Peyer's patch (tissue), 4 donors: ENCODE results near the gene DDX10. TPM values are rescaled to one million over a fixed set of nuclear protein-coding genes. Genes with fewer than 3 reads are reported as not detected.
A peak's percentile ranks its signal among the peaks of the same experiment; 100 is the strongest.

Source experiments
- DNase-seq, 3 donors: peaks; one replicate each; pipeline ENCODE4 v3.0.0-alpha.2; 2017 to 2019
- H3K27ac ChIP-seq, 4 donors: fragments of 200-600 bp; sonication (generic); one replicate each; pipeline ENCODE4 v1.5.1; 2016 to 2019
- H3K27me3 ChIP-seq, 2 donors: fragments of 200-600 bp; sonication (generic); one replicate each; pipeline ENCODE4 v1.5.1; 2019
- H3K36me3 ChIP-seq, 3 donors: fragments of 200-600 bp; sonication (generic); one replicate each; pipeline ENCODE4 v1.5.1; 2016 to 2019
- H3K4me1 ChIP-seq, 4 donors: fragments of 200-600 bp; sonication (generic); one replicate each; pipeline ENCODE4 v1.5.1; 2016 to 2019
- H3K4me3 ChIP-seq, 4 donors: fragments of 200-600 bp; sonication (generic); 1 replicate in 3 of 4; 2 replicates in 1 of 4; pipeline ENCODE4 v1.5.1; 2016 to 2019; ENCODE audit warnings: mild to moderate bottlenecking in 1 of 4
- H3K9me3 ChIP-seq, 4 donors: fragments of 200-600 bp; sonication (generic); one replicate each; pipeline ENCODE4 v1.5.1; 2016 to 2019; ENCODE audit warnings: mild to moderate bottlenecking in 1 of 4
- POLR2A ChIP-seq, 2 donors: fragments of 450-650 bp; IDR thresholded peaks; one replicate each; pipeline ENCODE4 v1.5.1; 2017; ENCODE audit warnings: antibody characterized with exemption in 2 of 2, mild to moderate bottlenecking in 2 of 2, moderate library complexity in 2 of 2
- total RNA-seq, 4 donors: library from RNA; depleted of rRNA; stranded (reverse); fragments of >200 nt; gene quantifications; one replicate each; pipeline ENCODE4 v1.1.0, GENCODE V29; 2016
- TF ChIP-seq, protein P1 (sequence below), 6 experiments: fragments of 450-650 bp in 4 of 6; fragments of 200-600 bp in 2 of 6; sonication (generic) in 1 of 6; IDR thresholded peaks; one replicate each; pipeline ENCODE4 v1.5.1; 2017 to 2019; ENCODE audit warnings: antibody characterized with exemption in 6 of 6, mild to moderate bottlenecking in 3 of 6, moderate library complexity in 1 of 6

DDX10 gene
- 10 to 100 TPM in 3 of 4 donors, 1 to 10 TPM in 1; 3.9 to 38.0 (median 16.5) TPM for total RNA-seq

DNA sequence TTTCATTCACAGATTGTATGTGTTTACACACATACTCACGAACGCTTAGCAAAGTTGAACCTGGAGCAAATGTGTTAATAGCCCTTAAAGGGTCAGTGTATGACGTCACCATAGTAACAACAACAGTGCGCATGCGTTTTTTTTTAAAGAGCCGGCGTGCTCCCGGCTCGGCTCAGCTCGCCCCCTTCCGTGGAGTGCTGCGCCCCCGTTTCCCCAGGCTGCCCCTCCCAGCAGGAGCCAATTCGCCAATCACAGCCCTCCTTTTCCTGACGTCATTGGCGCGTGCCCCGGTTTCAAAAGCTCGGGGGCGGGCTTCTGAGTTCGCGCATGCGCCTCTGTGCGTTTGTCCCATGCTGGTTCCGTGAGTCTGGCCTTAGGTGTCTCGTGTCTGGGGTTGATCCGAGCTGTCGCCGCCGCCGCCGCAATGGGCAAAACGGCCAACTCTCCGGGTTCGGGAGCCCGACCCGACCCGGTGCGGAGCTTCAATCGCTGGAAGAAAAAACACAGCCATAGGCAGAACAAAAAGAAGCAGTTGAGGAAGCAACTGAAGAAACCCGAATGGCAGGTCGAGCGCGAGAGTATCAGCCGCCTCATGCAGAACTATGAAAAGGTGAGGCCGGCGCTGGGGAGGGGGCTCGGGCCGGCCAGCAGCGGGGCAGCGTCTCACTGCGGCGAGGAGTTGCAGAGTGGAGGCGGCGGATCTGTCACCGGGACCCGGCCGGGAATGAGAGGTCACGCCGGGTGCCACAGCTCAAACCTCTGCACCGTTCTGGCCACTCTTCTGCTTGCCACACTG is at the start of gene DDX10:
TSS of gene DDX10 (plus strand) at position 340 of the 796 bp plus-strand sequence. CDS start at position 425, 85 bp downstream.
- Histone ChIP-seq H3K4me3 (peak within 1 kb of the TSS; percentile 67 to 89 (median 80)), H3K4me1 (peaks cover 0 to 24% (median 5%) of the 10 kb centered on the region in 4 donors), H3K27ac (peak within 1 kb of the TSS; percentile 35 to 74 (median 51)), H3K9me3 (no peaks in the 10 kb centered on the region), H3K36me3 (no peaks in the 10 kb centered on the region), H3K27me3 (no peaks in the 10 kb centered on the region)
- TF ChIP-seq, protein P1, sequence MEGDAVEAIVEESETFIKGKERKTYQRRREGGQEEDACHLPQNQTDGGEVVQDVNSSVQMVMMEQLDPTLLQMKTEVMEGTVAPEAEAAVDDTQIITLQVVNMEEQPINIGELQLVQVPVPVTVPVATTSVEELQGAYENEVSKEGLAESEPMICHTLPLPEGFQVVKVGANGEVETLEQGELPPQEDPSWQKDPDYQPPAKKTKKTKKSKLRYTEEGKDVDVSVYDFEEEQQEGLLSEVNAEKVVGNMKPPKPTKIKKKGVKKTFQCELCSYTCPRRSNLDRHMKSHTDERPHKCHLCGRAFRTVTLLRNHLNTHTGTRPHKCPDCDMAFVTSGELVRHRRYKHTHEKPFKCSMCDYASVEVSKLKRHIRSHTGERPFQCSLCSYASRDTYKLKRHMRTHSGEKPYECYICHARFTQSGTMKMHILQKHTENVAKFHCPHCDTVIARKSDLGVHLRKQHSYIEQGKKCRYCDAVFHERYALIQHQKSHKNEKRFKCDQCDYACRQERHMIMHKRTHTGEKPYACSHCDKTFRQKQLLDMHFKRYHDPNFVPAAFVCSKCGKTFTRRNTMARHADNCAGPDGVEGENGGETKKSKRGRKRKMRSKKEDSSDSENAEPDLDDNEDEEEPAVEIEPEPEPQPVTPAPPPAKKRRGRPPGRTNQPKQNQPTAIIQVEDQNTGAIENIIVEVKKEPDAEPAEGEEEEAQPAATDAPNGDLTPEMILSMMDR (IDR thresholded peaks at IDR 0.05), result peak in 2 of 6 experiments; percentile 2 to 5
- TF ChIP-seq POLR2A (IDR thresholded peaks at IDR 0.05), result peak in 1 of 2 donors; percentile 46
- DNase-seq, result peak; percentile 97 to 99 (median 98)

DNA sequence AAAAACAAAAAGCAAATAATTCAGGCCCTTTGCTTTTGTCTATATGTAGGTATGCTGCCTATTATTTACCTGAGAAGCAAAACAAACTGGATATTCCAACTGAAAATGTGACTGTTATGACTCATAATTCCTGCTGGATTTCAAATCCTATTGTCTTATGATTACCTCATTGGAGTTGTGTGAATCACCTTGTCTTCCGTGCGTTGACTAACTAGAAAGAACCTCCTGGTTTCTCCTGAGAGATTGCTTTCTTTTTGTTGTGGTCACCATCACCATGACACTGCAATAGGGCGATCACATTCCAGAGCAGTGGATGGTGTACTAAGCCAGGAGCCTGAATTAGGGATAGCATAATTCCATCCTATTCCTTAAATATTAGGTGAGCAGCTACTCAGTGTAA is 48.3 kb upstream of the DDX10 start:
- DNase-seq, result no peak
- no peaks in the 10 kb centered on the region for H3K9me3 ChIP-seq
- H3K4me3 ChIP-seq, result no peak overlapping the region
- H3K36me3 ChIP-seq, result no peaks in the 10 kb centered on the region
- TF ChIP-seq, protein P1 (IDR thresholded peaks at IDR 0.05), result no peak
- TF ChIP-seq POLR2A (IDR thresholded peaks at IDR 0.05), result no peak
- H3K4me1 ChIP-seq, result no peaks in the 10 kb centered on the region
- no peaks in the 10 kb centered on the region for H3K27me3 ChIP-seq
- H3K27ac ChIP-seq, result no peak overlapping the region

DNA sequence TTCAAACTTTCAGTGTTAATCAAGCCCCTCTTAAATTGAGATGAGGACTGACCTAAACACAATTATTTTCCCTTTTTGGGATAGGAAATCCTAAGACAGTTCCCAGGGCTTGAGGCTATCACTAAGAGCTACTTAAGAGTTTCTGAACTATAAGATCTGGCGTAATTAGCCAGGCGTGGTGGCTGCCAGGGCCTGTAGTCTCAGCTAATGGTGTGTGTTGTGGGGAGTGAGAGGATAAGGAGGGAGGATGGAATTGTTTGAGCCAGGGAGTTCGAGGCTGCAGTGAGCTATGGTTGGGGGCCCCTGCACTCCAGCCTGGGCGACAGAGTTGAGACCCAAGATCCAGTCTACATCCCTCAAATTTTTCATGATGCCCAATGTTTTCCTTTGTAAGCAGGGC is 47.8 kb upstream of the DDX10 start:
- Histone ChIP-seq H3K9me3 (no peaks in the 10 kb centered on the region), H3K27me3 (no peaks in the 10 kb centered on the region)

DNA sequence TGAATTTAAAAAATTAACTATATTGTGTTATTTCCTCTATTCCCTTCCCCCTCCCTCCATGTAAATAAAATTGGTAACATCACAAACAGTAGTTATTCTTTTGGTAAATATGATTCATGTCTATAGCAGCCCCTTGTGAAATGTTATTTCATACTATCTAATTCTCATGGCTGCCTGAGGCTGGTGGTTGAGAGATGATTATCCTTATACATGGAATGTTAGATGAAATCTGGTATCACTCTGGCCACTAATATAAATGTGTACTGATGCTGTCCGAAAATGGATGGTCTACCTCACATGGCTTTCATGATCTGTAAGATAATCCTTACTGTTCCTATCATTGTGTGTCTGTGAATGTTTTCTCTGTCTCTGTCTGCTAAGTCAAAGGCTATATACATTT is 46.3 kb upstream of the DDX10 start:
- no peaks in the 10 kb centered on the region for H3K27me3 ChIP-seq
- no peak overlapping the region for H3K4me3 ChIP-seq
- H3K36me3 ChIP-seq, result no peaks in the 10 kb centered on the region
- no peak overlapping the region for H3K27ac ChIP-seq
- TF ChIP-seq, protein P1 (IDR thresholded peaks at IDR 0.05), result no peak
- no peaks in the 10 kb centered on the region for H3K9me3 ChIP-seq
- DNase-seq, result no peak
- H3K4me1 ChIP-seq, result no peaks in the 10 kb centered on the region

More for the DNA sequence above, 47.8 kb upstream of the DDX10 start:
- H3K36me3 ChIP-seq, result no peaks in the 10 kb centered on the region
- no peaks in the 10 kb centered on the region for H3K4me1 ChIP-seq
- no peak overlapping the region for H3K4me3 ChIP-seq
- H3K27ac ChIP-seq, result no peak overlapping the region
- TF ChIP-seq POLR2A (IDR thresholded peaks at IDR 0.05), result no peak
- TF ChIP-seq, protein P1 (IDR thresholded peaks at IDR 0.05), result no peak
- no peak for DNase-seq

DNA sequence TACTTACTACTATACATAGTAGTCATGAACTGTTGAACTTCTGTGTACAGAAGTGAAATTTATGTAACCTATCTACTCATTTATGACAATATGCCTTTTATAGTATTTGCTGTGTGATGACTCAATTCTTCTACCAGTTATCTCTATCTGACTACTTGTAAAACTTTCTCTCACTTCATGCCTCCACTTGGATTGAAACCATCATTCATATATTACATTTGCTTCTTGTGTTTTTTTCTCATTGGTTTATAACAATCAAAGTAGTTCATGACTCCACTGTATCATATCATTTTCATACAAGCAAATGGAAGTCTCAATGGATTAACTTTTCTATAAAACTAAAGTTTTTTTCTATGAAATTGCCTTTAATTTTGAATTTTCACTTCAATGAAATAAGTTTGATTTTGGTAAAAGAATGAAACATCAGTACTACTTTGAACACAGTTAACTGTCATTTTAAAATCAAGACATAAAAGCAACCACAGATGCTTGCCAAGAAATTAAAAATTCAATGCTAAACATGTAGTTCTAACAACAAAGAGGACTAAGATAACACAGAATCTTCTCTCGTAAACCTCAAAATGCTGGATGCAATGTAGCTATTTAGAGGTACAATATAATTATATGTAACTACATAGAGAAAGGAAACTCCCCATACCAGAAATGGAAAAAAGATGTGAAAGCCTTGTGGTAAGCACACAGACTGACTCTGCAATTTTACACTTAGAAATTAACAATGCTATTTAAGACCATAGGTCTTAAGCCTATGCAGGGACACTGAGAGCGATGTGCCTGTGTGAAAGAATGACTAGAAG is 43.7 kb upstream of the DDX10 start:
- no peaks in the 10 kb centered on the region for H3K4me1 ChIP-seq
- no peak overlapping the region for H3K27ac ChIP-seq
- no peak for TF ChIP-seq POLR2A (IDR thresholded peaks at IDR 0.05)
- no peak overlapping the region for H3K4me3 ChIP-seq
- no peaks in the 10 kb centered on the region for H3K9me3 ChIP-seq
- no peaks in the 10 kb centered on the region for H3K27me3 ChIP-seq
- H3K36me3 ChIP-seq, result no peaks in the 10 kb centered on the region
- DNase-seq, result no peak

DNA sequence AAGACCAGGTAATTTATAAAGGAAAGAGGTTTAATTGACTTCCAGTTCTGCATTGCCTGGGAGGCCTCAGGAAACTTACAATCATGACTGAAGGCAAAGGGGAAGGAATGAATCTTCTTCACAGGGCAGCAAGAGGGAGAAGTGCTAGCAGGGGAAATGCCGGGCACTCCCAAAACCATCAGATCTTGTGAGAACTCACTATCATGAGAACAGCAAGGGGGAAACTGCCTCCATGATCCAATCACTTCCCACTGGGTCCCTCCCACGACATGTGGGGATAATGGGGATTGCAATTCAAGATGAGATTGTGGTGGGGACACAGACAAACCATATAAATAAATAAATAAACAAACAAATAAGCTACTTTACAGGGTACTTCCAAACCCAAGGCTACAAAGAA is 42.5 kb upstream of the DDX10 start:
- DNase-seq, result no peak
- Histone ChIP-seq H3K9me3 (no peaks in the 10 kb centered on the region), H3K4me3 (no peak overlapping the region), H3K27me3 (no peaks in the 10 kb centered on the region), H3K36me3 (no peaks in the 10 kb centered on the region), H3K4me1 (no peaks in the 10 kb centered on the region), H3K27ac (no peak overlapping the region)
- TF ChIP-seq POLR2A (IDR thresholded peaks at IDR 0.05), result no peak
- TF ChIP-seq, protein P1 (IDR thresholded peaks at IDR 0.05), result no peak
